ENCODE measurements around the gene CCDC7.

CCDC7 gene

GRCh38 chr10:32418572-32418971 is 27.4 kb upstream of the CCDC7 start:
- Histone ChIP-seq H3K27ac (ENCODE audit: low read length) (no peak overlapping the region), H3K9me2 (replicated peaks; ENCODE audit: insufficient read depth, low read length) (no peaks in the 10 kb centered on the region), H3K27me3 (replicated peaks; ENCODE audit: insufficient read depth, low read length) (no peaks in the 10 kb centered on the region), H3K4me2 (ENCODE audit: low read depth, low read length) (no peak overlapping the region), H3K4me1 (ENCODE audit: low read length) (no peaks in the 10 kb centered on the region), H3K9me3 (replicated peaks; ENCODE audit: insufficient read depth, low read length) (no peaks in the 10 kb centered on the region), H3K9ac (ENCODE audit: low read length) (no peak overlapping the region), H3K79me2 (ENCODE audit: low read length) (no peaks in the 10 kb centered on the region), H3F3A (ENCODE audit: insufficient read depth, low read length) (no peaks in the 10 kb centered on the region), H2AFZ (ENCODE audit: low read length) (no peak overlapping the region), H3K4me3 (ENCODE audit: low read length) (no peak overlapping the region), H4K20me1 (ENCODE audit: insufficient read depth, low read length) (no peaks in the 10 kb centered on the region), H3K36me3 (replicated peaks; ENCODE audit: insufficient read depth, low read length) (no peaks in the 10 kb centered on the region)
- no peak for TF ChIP-seq CTCF (IDR thresholded peaks at IDR 0.05; ENCODE audit: low read length)
- TF ChIP-seq EZH2phosphoT487 (IDR thresholded peaks at IDR 0.05; ENCODE audit: low read length): no peak
- no peak for TF ChIP-seq EZH2 (optimal IDR thresholded peaks at IDR 0.05; ENCODE audit: low read depth, low read length)
- DNase-seq: no peak

GRCh38 chr10:32419615-32420014 is 26.3 kb upstream of the CCDC7 start:
- Histone ChIP-seq H3K9me3 (replicated peaks; ENCODE audit: insufficient read depth, low read length) (no peaks in the 10 kb centered on the region), H3K4me1 (ENCODE audit: low read length) (no peaks in the 10 kb centered on the region), H3K4me3 (ENCODE audit: low read length) (no peak overlapping the region), H3K9me2 (replicated peaks; ENCODE audit: insufficient read depth, low read length) (no peaks in the 10 kb centered on the region), H2AFZ (ENCODE audit: low read length) (no peak overlapping the region), H4K20me1 (ENCODE audit: insufficient read depth, low read length) (no peaks in the 10 kb centered on the region), H3F3A (ENCODE audit: insufficient read depth, low read length) (no peaks in the 10 kb centered on the region), H3K27ac (ENCODE audit: low read length) (no peak overlapping the region), H3K4me2 (ENCODE audit: low read depth, low read length) (no peak overlapping the region), H3K36me3 (replicated peaks; ENCODE audit: insufficient read depth, low read length) (no peaks in the 10 kb centered on the region), H3K27me3 (replicated peaks; ENCODE audit: insufficient read depth, low read length) (no peaks in the 10 kb centered on the region), H3K9ac (ENCODE audit: low read length) (no peak overlapping the region), H3K79me2 (ENCODE audit: low read length) (no peaks in the 10 kb centered on the region)
- TF ChIP-seq EZH2 (optimal IDR thresholded peaks at IDR 0.05; ENCODE audit: low read depth, low read length) (no peak), EZH2phosphoT487 (IDR thresholded peaks at IDR 0.05; ENCODE audit: low read length) (no peak), CTCF (IDR thresholded peaks at IDR 0.05; ENCODE audit: low read length) (no peak)
- no peak for DNase-seq

GRCh38 chr10:32426186-32426585 is 19.8 kb upstream of the CCDC7 start:
- no peak for TF ChIP-seq EZH2phosphoT487 (IDR thresholded peaks at IDR 0.05; ENCODE audit: low read length)
- no peak for TF ChIP-seq EZH2 (optimal IDR thresholded peaks at IDR 0.05; ENCODE audit: low read depth, low read length)
- TF ChIP-seq CTCF (IDR thresholded peaks at IDR 0.05; ENCODE audit: low read length): no peak
- Histone ChIP-seq H3K4me3 (ENCODE audit: low read length) (no peak overlapping the region), H3K9me2 (replicated peaks; ENCODE audit: insufficient read depth, low read length) (no peaks in the 10 kb centered on the region), H3K4me2 (ENCODE audit: low read depth, low read length) (no peak overlapping the region), H3K9ac (ENCODE audit: low read length) (no peak overlapping the region), H3K27me3 (replicated peaks; ENCODE audit: insufficient read depth, low read length) (no peaks in the 10 kb centered on the region), H3K36me3 (replicated peaks; ENCODE audit: insufficient read depth, low read length) (no peaks in the 10 kb centered on the region), H4K20me1 (ENCODE audit: insufficient read depth, low read length) (no peaks in the 10 kb centered on the region), H2AFZ (ENCODE audit: low read length) (no peak overlapping the region), H3K79me2 (ENCODE audit: low read length) (no peaks in the 10 kb centered on the region), H3K27ac (ENCODE audit: low read length) (no peak overlapping the region), H3F3A (ENCODE audit: insufficient read depth, low read length) (no peaks in the 10 kb centered on the region), H3K4me1 (ENCODE audit: low read length) (no peaks in the 10 kb centered on the region), H3K9me3 (replicated peaks; ENCODE audit: insufficient read depth, low read length) (no peaks in the 10 kb centered on the region)
- no peak for DNase-seq

All from MM.1S (cell line).